GM19438 (cell line): Measurements from ENCODE around the gene TMEM271.
"Not testable (repeated sequence)": the region's sequence is repeated elsewhere in the genome, so short reads cannot be mapped to it uniquely, and the experiment has no call there.

Source experiments
- ATAC-seq: cut with Tn5 transposase; IDR thresholded peaks from one replicate; pipeline ENCODE4 v1.9.1; 2021; ENCODE audit warnings: low read depth; ENCODE audit not compliant: unreplicated experiment

TMEM271 gene

DNA sequence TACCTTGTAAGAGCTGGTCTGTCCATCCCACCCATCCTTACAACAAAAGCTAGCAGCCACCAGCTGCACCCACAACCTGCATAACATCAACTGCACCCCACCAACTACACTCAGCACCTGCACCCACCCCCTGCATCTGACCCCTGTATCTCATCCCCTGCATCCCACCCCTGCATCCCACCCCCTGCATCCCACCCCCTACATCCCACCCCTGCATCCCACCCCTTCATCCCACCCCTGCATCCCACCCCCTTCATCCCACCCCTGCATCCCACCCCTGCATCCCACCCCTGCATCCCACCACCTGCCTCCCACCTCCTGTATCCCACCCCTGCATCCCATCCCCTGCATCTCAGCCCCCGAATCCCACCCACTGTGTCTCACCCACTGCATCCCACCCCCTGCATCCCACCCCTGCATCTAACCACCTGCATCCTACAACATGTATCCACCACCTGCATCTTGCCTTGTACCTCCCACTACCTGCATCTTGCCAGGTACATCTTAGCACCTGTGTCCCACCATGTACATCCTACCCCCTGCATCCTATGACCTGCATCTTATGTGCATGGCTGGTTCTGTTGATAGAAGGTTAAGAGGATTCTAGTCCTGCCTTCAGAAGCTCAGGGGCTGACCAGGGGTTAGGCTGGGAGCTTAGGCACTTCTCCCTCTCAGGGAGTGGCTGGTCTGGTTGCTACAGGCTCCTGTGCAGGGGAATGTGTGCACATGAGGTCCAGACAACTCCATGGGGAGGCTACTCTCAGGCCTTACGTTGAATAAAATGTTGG, 9.4 kb downstream of the TMEM271 start:
- ATAC-seq = no peak

DNA sequence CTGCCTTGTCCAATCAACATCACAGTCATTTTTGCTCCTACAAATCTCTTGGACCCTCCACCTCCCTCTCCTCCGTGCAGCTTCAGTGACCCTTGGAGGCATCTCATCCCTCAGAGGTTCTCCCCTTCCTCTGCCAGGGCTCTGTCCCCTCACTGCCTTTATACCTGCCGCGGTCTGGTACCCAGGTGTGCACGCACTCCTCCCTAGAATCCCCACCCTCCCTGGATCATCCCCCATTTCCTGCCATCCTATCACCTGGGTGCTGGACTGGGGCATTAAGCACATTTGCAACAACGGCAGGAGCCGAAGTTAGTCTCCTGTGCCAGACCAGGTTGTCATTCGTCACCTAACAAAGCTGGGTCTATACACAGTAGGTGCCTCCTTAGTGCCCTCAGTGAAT, 10.1 kb downstream of the TMEM271 start:
- no peak for ATAC-seq

DNA sequence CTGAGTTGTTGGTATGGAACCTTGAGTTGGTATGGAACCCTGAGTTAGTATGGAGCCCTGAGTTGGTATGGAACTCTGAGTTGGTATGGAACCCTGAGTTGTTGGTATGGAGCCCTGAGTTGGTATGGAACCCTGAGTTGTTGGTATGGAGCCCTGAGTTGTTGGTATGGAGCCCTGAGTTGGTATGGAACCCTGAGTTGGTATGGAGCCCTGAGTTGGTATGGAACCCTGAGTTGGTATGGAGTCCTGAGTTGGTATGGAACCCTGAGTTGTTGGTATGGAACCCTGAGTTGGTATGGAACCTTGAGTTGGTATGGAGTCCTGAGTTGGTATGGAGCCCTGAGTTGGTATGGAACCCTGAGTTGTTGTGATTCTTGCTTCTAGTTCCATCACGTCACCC, 10.5 kb downstream of the TMEM271 start:
- not testable (repeated sequence) for ATAC-seq

DNA sequence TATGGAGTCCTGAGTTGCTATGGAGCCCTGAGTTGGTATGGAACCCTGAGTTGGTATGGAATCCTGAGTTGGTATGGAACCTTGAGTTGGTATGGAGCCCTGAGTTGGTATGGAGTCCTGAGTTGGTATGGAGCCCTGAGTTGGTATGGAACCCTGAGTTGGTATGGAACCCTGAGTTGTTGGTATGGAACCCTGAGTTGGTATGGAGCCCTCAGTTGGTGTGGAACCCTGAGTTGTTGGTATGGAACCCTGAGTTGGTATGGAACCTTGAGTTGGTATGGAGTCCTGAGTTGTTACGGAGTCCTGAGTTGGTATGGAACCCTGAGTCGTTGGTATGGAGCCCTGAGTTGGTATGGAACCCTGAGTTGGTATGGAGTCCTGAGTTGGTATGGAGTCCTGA, 13.6 kb downstream of the TMEM271 start:
- not testable (repeated sequence) for ATAC-seq

DNA sequence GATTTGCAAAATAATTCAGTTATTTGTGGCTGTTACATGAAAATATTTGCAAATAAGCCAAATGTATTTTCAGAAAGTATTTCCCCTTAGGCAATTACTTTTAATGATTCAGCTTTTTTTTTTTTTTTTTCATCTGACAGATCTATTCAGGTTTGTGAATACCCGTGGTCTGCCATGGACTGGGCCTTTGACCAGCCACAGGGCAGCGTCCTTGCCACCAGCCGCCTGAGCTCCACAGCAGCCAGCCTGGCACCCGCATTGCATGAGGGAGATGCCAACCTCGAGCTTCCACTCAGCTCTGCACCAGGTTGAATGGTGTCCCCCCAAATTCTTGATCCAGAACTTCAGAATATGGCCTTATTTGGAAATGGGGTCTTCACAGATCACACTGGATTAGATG, 14.7 kb downstream of the TMEM271 start:
- ATAC-seq = no peak

DNA sequence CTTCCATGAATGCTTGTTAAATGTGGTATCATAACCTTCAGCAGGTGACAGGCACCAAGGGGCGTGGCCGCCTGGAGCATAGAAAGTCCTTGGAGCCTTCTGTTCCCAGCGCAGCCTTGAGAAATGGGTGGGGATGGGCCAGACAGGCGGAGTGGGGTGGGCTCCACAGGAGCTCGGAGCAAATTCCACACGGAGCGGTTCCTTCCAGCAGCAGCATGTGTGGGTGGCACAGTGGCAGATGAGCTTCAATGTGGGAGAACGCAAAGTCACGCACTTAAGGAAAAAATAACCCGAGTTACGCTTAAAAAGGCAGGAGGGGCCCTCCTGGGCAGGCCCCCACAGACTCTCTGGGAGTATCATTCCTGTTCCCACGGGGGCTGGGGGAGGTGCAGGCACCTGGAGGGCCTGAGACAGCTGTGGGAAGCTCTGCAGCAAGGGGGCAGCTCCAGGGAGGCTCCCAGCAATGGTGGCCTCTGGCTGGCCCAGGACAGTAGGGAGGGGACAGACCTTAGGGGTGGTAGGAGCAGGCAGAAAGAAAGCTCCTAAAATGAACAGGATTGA, 15.3 kb downstream of the TMEM271 start:
- no peak for ATAC-seq

DNA sequence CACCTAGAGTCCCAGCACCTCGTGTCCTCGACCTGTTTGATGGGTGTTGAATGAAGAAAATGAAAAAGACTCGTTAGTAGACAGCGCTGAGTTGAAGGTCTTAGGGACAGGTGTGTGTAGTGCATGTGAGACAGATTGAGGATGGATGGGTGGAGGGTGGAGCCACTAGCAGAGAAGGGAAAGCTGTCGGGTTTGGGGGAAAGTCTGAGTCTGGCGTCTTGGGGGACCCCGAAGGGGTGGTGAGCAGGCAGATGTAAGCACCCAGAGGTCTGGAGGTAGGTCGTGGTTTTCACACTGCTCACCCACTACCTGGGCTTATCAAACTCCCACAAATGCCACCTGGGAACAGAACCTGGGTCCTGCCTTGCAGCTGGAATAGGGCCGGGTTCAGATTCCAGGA, 16.0 kb downstream of the TMEM271 start:
- ATAC-seq = no peak

DNA sequence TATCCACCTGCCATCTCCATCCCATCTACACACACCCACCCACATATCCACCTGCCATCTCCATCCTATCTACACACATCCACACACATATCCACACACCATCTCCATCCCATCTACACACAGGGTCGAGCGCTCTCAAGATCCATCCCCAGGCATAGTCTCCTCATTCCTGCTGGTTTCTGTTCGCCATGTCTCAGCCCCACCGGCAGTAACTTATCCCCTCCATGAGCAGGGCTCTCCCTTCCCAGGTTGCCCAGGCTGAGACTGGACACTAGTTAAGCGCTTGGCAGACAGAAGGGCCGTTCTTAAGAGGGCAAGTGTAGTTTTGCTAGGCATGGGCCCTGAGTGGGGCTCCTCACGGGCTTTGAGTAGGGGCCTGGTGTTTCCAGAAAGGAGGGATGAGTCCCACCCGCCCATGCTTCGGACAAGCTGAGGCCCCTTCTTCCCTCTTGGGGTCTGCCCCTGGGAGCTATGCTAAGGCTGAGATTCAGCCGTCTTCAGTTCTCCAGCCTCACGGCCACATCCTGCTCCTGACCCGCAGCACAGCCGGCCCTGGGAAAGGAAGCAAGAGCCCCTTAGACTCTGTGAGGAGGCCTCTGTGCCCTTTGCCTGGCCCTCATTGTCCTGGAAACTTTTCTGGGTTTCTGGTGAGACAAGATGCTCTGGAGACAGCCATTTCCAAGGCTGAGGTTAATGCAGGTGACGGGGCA, 20.4 kb downstream of the TMEM271 start:
- no peak for ATAC-seq

DNA sequence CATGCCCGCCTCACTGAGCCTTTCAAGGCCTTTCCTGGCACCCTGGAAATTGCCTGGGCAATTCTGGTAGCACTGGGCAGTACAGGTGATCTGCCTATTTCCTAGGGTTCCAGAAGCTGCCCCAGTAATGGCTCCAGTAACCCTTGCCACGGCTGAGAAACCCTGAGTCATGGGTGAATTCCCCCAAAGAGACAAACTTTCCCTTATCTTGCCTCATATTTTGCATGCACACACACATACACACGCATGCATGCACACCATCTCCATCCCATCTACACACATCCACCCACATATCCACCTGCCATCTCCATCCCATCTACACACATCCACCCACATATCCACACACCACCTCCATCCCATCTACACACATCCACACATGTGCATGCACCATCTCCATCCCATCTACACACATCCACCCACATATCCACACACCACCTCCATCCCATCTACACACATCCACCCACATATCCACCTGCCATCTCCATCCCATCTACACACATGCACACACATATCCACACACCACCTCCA, 21.2 kb downstream of the TMEM271 start:
- ATAC-seq = not testable (repeated sequence)

DNA sequence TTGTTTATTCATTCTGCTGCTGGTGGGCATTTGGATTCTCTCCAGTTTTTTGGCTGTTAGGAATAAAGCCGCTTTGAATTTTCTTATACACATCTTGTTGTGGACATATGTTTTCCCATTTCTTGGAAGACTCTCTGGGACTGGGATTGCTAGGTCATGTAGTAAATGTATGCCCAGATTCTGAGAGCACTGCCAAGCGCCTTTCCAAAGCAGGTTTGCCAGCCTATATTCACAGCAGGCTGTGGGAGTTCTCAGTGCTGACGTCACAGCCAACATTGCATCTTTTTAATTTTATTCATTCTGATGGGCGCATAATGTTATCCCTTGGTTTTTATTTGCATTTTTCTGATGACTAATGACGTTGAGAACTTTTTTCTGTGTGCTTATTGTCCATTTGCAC, 24.1 kb downstream of the TMEM271 start:
- no peak for ATAC-seq

DNA sequence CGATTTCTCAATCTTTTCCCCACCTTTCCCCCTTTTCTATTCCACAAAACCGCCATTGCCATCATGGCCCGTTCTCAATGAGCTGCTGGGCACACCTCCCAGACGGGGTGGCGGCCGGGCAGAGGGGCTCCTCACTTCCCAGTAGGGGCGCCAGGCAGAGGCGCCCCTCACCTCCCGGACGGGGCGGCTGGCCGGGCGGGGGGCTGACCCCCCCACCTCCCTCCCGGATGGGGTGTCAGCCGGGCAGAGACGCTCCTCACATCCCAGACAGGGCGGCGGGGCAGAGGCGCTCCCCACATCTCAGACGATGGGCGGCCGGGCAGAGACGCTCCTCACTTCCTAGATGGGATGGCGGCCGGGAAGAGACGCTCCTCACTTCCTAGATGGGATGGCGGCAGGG, 25.8 kb downstream of the TMEM271 start:
- not testable (repeated sequence) for ATAC-seq

DNA sequence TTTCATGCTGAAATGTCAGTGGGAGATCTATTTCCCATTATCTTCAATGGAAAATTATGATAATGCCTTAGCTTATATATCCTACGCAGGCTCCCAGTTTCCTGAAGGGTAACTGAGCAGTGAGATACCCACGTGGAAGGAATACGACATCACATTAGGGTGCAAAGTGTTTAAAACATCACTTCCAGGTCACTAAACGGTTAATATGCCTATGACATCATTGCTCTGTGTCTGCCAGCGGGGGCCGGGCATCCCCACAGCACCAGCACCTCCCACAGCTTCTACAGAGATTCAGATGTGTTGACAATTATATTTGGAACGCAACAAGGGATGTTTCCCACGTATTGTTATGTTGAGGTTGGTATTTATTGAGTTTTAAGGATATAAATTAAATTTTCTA, 27.1 kb downstream of the TMEM271 start:
- ATAC-seq = no peak

DNA sequence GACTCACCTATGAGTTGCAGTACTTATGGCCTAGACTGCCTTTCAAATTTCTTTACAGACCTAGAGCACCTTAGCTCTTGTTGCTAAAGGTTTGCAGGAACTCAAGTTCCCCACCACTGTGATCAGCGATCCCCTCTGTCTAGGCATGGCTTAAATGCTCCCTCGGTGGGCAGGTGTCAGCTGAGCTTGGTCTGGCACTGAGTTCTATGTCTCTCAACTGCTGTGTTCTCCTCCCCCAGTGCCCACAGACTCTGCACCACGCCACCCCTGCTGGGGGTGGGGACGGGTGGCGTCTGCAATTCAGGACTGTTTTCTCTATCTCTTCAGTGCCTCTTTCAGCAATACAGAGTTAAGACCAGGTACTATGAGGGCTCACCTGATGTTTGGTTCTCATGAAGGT, 30.5 kb downstream of the TMEM271 start:
- ATAC-seq = no peak

DNA sequence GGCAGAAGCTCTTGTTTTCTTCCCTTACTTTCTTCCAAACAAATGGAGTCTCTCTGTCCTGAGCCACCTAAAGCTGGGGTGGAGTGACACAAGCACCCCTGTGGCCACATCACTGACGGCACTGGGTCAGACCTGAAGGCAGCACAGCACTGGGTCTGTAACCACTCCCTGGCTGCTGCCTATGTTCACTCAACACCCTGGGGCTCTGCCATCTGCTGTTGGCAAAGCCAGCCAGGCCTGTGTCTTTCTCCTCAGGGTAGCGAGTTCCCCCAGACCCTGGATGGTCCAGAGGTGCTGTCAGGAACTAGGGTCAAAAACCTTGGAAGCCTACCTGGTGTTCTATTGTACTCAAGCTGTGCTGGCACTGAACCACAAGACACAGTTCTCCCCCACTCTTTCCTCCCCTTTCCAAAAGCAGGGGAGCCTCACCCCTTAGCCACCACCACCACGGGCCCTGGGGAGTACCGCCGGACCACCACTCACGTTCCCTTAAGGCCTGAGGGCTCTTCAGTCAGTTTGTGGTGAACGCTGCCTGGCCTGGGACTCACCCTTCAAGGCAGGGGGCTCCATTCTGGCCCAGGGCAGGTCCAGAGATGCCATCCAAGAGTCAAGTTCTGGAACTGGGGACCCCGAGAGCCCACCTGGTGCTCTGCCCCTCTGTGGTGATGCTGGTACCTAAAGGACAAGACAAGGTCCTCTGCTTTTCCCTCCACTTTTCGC, 31.5 kb downstream of the TMEM271 start:
- no peak for ATAC-seq

DNA sequence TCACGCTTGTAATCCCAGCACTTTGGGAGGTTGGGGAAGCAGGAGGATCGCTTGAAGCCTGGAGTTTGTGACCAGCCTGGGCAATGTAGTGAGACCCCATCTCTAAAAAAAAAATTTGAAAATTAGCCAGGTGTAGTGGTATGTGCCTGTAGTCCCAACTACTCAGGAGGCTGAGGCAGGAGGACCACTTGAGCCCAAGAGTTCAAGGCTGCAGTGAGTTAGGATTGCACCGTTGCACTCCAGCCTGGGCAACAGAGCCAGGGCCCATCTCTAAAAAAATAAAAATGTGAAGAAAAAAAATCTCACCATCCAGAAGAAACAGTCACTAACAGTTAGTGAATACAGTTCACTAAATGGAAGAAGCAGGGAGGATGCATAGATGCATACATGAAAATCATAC, 34.8 kb downstream of the TMEM271 start:
- no peak for ATAC-seq

DNA sequence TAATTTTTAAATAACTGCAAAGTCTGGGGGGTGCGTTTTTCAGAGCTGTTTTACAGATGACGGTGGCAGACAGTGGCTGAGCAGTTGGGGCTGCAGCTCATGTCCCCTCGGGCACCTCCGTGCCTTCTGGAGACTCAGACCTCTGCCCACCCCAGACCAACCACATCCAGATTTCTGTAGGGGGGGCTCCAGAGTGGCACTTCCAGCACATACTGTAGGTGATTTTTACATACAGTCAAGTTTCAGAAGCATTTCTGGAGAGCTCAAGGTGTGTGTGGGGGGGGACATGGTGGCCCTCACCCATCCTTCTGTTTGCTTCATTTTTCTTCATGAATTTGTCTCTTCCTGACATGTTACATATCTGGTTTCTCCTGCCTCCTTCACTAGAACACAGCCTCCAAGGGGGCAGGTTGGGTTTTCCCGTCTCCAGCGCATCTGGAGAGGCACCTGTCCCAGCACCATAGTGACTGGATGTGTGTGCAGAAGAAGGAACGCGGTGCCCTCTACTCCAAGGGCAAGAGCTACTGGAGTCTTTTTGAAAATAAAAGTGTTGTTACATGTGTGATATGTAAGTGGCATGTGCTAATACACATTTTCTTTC, 37.5 kb downstream of the TMEM271 start:
- no peak for ATAC-seq

DNA sequence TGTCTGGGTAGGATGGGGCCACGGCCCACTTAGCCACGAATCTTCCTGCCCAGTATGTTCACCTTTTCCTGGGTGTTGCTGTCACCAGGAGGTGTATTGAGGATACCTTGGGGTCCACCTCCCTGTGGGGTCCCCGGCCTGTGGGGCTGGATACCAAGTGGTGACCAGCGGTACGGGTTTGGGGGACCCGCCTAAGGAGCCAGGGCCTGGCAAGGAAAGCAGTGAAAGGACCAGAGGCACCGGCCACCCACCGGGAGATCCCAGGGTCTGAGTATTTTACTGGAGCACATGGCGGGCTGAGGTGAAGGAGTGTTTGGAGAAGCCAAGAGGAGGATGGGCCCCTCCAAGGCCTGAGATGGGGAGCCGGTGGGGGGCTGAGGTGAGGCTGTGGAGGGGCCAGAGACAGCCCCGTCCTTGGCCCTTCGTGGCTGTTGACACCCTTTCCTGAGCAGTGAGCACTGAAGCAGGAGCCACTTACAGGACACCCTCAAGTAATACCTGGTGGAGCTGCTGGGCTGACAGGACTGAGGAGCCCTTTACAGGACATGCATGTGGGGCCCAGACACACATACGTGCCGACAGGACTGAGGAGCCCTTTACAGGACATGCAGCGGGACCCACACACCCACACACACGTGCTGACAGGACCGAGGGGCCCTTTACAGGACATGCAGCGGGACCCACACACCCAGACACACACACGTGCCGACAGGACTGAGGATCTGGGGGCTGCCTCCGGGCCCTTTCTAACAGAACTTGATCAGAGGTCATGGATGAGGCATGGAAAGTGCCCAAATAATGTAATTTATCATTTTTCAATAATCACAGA, 38.4 kb downstream of the TMEM271 start:
- ATAC-seq = no peak

DNA sequence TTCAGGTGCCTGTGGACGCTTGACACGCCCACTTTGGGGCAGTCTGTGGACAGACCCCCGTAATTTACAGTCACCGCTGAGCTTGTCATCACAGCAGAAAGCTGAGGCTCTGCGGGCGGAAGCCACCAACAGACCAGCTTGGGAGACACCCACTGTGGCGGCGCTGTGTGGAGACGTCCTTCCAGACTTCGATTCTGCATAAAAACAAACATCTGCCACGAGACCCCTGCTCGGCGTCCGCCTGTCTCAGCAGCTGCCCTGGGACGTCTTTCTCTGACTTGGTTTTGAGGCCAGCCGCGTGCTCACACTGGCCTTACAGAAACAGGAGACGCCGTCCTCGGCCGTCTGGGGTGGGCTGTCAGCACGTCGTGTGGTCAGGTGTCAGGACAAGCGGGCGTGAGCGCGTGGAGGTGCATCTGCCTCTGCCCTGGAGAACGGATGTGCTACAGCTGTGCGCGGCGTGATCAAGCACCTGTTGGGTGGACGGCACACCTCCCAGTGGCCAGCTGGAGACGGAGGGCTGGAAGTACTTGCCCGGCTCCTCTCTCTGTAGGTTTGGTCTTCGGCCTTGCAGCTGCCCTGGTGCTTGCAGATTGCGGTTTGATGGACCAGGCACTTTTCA, 39.6 kb downstream of the TMEM271 start:
- no peak for ATAC-seq

DNA sequence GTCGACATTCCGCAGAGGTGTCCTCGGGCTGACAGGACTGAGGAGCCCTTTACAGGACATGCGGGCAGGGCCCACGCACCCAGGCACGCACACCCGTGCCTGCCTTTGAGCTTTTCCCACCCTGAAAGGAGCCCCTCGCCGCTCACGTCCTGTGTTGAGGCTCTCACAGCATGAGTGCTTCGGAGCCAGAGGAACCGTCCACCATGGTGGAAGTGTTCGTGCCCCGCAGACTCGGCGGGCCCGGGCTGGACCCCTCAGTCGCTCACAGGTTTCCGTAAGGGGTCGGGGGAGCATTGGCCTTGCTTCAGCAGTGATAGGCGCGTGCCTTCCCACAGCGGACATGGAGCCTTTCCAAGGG, 40.2 kb downstream of the TMEM271 start:
- no peak for ATAC-seq
